Peyer's patch (tissue), 4 donors: ENCODE data around the gene C7orf57. TPM values are rescaled to one million over a fixed set of nuclear protein-coding genes. Genes with fewer than 3 reads are reported as not detected.

Source experiments
- DNase-seq, 3 donors: peaks; one replicate each; pipeline ENCODE4 v3.0.0-alpha.2; 2017 to 2019
- H3K27ac ChIP-seq, 4 donors: fragments of 200-600 bp; sonication (generic); one replicate each; pipeline ENCODE4 v1.5.1; 2016 to 2019
- H3K27me3 ChIP-seq, 2 donors: fragments of 200-600 bp; sonication (generic); one replicate each; pipeline ENCODE4 v1.5.1; 2019
- H3K36me3 ChIP-seq, 3 donors: fragments of 200-600 bp; sonication (generic); one replicate each; pipeline ENCODE4 v1.5.1; 2016 to 2019
- H3K4me1 ChIP-seq, 4 donors: fragments of 200-600 bp; sonication (generic); one replicate each; pipeline ENCODE4 v1.5.1; 2016 to 2019
- H3K4me3 ChIP-seq, 4 donors: fragments of 200-600 bp; sonication (generic); 1 replicate in 3 of 4; 2 replicates in 1 of 4; pipeline ENCODE4 v1.5.1; 2016 to 2019; ENCODE audit warnings: mild to moderate bottlenecking in 1 of 4
- H3K9me3 ChIP-seq, 4 donors: fragments of 200-600 bp; sonication (generic); one replicate each; pipeline ENCODE4 v1.5.1; 2016 to 2019; ENCODE audit warnings: mild to moderate bottlenecking in 1 of 4
- POLR2A ChIP-seq, 2 donors: fragments of 450-650 bp; IDR thresholded peaks; one replicate each; pipeline ENCODE4 v1.5.1; 2017; ENCODE audit warnings: antibody characterized with exemption in 2 of 2, mild to moderate bottlenecking in 2 of 2, moderate library complexity in 2 of 2
- total RNA-seq, 4 donors: library from RNA; depleted of rRNA; stranded (reverse); fragments of >200 nt; gene quantifications; one replicate each; pipeline ENCODE4 v1.1.0, GENCODE V29; 2016
- TF ChIP-seq, protein P1 (sequence below), 6 experiments: fragments of 450-650 bp in 4 of 6; fragments of 200-600 bp in 2 of 6; sonication (generic) in 1 of 6; IDR thresholded peaks; one replicate each; pipeline ENCODE4 v1.5.1; 2017 to 2019; ENCODE audit warnings: antibody characterized with exemption in 6 of 6, mild to moderate bottlenecking in 3 of 6, moderate library complexity in 1 of 6

Gene C7orf57
- total RNA-seq, 4 donors from 2014 or later: not detected

DNA sequence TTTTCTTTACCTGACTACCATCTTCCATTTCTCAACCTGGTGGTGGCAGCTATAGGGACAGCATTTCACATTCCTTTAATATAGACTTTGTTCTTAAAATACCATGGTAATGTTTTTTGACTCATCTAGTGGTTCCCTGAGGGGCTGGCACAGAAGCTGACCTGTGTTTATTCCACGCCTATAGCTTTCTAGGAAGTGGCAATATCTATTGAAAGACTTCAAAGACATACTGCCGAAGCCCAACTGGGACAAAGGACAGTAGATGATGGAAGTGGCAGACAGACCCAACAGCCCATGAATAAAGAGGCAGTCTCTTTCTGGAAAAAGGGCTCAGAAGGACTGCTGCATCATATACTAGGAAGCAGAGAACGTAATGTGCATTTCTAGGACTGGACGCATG, 17.7 kb upstream of the C7orf57 start:
- no peaks in the 10 kb centered on the region for H3K4me1 ChIP-seq
- TF ChIP-seq POLR2A (IDR thresholded peaks at IDR 0.05): no peak
- TF ChIP-seq, protein P1, sequence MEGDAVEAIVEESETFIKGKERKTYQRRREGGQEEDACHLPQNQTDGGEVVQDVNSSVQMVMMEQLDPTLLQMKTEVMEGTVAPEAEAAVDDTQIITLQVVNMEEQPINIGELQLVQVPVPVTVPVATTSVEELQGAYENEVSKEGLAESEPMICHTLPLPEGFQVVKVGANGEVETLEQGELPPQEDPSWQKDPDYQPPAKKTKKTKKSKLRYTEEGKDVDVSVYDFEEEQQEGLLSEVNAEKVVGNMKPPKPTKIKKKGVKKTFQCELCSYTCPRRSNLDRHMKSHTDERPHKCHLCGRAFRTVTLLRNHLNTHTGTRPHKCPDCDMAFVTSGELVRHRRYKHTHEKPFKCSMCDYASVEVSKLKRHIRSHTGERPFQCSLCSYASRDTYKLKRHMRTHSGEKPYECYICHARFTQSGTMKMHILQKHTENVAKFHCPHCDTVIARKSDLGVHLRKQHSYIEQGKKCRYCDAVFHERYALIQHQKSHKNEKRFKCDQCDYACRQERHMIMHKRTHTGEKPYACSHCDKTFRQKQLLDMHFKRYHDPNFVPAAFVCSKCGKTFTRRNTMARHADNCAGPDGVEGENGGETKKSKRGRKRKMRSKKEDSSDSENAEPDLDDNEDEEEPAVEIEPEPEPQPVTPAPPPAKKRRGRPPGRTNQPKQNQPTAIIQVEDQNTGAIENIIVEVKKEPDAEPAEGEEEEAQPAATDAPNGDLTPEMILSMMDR (IDR thresholded peaks at IDR 0.05): no peak
- no peak overlapping the region for H3K4me3 ChIP-seq
- no peaks in the 10 kb centered on the region for H3K9me3 ChIP-seq
- no peaks in the 10 kb centered on the region for H3K36me3 ChIP-seq
- no peaks in the 10 kb centered on the region for H3K27me3 ChIP-seq
- no peak for DNase-seq
- H3K27ac ChIP-seq: no peak overlapping the region

DNA sequence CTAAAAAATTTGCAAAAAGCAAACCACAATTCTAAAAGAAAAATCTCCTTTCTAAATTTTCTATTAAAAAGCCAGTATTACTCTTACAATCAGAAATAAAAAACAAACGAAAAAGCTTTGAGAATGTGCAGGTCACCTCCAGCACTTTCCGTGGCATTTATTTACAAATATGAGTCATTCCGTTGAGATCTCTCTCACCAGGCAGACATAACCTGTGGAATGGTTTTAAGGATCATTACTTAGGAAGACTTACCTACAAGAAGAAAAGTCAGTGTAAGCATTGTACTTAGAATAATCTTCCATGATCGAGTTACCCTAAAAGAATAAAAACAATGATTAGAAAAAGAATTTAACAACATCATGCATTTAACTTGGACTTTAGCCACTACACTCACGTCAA, 9.7 kb upstream of the C7orf57 start:
- TF ChIP-seq, protein P1 (IDR thresholded peaks at IDR 0.05): no peak
- TF ChIP-seq POLR2A (IDR thresholded peaks at IDR 0.05): no peak
- Histone ChIP-seq H3K36me3 (no peaks in the 10 kb centered on the region), H3K9me3 (no peaks in the 10 kb centered on the region), H3K4me3 (no peak overlapping the region), H3K4me1 (no peaks in the 10 kb centered on the region), H3K27me3 (no peaks in the 10 kb centered on the region), H3K27ac (no peak overlapping the region)
- DNase-seq: no peak

DNA sequence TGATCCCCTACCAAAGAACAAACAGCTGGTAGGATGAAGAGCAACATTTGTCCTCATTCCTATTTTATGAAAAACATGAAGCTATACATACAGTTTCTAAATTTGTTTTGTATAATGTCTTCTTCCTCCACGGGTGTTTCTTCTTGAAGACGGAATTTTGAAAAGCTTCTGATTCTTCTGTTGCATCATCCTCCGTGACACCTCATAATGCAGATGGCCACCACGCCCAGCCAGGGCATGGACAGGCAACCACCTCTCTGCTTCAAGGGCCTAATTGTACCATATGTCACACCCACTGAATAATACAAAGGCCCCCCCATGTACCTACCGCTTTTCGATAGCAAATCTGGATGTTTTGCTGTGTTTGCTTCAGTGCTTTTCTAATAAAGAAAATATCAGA, 6.4 kb upstream of the C7orf57 start, which contains the start of gene SUN3:
Gene SUN3, minus strand, starts transcription at position 170 of the 400 bp plus-strand sequence. Its CDS starts 169 bp downstream, at position 1.
- no peaks in the 10 kb centered on the region for H3K9me3 ChIP-seq
- no peak within 1 kb of the TSS for H3K4me3 ChIP-seq
- no peaks in the 10 kb centered on the region for H3K27me3 ChIP-seq
- no peak for DNase-seq
- no peak within 1 kb of the TSS for H3K27ac ChIP-seq
- H3K36me3 ChIP-seq: no peaks in the 10 kb centered on the region
- H3K4me1 ChIP-seq: no peaks in the 10 kb centered on the region
- no peak for TF ChIP-seq POLR2A (IDR thresholded peaks at IDR 0.05)
- TF ChIP-seq, protein P1 (IDR thresholded peaks at IDR 0.05): no peak

DNA sequence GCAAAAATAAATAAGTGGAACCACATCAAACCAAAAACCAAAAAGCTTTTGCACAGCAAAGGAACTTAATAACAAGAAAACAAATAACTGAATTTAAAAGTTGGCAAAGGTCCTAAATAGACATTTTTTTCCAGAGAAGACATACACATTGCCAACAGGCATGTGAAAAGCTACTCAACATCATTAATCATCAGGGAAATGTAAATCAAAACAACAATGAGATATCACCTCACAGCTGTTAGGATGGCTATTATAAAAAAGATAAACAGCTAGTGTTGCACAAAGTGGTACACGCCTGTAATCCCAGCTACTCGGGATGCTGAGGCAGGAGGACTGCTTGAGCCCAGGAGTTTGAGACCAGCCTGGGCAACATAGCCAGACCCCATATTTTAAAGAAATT, 4.2 kb upstream of the C7orf57 start:
- peaks cover 0 to 7% (median 6%) of the 10 kb centered on the region in 4 donors for H3K4me1 ChIP-seq
- TF ChIP-seq, protein P1 (IDR thresholded peaks at IDR 0.05): no peak
- no peak for TF ChIP-seq POLR2A (IDR thresholded peaks at IDR 0.05)
- no peaks in the 10 kb centered on the region for H3K9me3 ChIP-seq
- H3K36me3 ChIP-seq: no peaks in the 10 kb centered on the region
- no peak overlapping the region for H3K27ac ChIP-seq
- H3K27me3 ChIP-seq: no peaks in the 10 kb centered on the region
- H3K4me3 ChIP-seq: no peak overlapping the region
- DNase-seq: no peak

DNA sequence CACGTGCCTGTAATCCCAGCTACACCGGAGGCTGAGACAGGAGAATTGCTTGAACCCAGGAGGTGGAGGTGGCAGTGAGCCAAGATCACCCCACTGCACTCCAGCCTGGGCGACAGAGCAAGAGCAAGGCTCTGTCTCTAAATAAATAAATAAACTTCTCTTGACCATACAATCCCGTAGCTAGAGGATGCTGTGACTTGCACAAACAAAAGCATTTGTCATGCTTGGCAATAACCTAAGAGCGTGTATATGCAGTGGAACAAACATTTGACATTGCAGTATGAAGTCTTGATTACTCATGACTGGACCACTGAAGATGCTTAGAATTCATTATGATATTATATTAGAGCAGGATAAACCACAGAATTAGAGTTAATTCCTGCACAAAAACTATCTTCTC, 1.4 kb upstream of the C7orf57 start:
- no peak for DNase-seq
- no peak overlapping the region for H3K27ac ChIP-seq
- no peak overlapping the region for H3K4me3 ChIP-seq
- no peak for TF ChIP-seq POLR2A (IDR thresholded peaks at IDR 0.05)
- TF ChIP-seq, protein P1 (IDR thresholded peaks at IDR 0.05): no peak
- H3K9me3 ChIP-seq: no peaks in the 10 kb centered on the region
- no peaks in the 10 kb centered on the region for H3K36me3 ChIP-seq
- no peaks in the 10 kb centered on the region for H3K27me3 ChIP-seq
- peaks cover 0 to 10% (median 7%) of the 10 kb centered on the region in 4 donors for H3K4me1 ChIP-seq

DNA sequence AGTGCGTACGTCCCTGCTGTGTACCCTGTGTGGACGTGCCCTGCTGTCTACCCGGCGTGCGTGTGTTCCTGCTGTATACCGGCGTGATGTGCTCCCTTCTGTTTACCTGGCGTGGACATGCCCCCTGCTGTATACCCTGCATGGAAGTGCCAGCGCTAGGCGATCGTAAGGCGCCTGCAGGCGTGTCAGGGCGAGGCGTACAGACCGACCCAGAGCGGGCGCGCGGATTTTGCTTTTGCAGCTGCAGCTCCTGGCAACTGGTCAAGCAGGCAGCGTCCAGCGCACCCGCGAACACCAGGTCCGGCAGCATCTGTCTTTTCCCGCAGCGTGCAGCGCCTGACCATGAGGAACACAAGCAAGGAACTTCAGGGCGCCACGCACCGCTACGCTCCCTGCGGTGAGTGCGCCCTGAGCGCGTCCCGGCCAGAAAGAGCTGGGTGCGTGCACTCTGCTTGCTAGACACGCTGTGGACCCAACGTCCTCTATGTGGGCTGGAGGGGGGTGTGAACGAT, 680 bp downstream of the C7orf57 start:
- H3K4me3 ChIP-seq: peak overlapping the region; percentile 35 to 62 (median 60)

More for the DNA sequence above, 680 bp downstream of the C7orf57 start:
- TF ChIP-seq POLR2A (IDR thresholded peaks at IDR 0.05): no peak
- TF ChIP-seq, protein P1 (IDR thresholded peaks at IDR 0.05): no peak
- peaks cover 0 to 10% (median 7%) of the 10 kb centered on the region in 4 donors for H3K4me1 ChIP-seq
- no peaks in the 10 kb centered on the region for H3K9me3 ChIP-seq
- no peaks in the 10 kb centered on the region for H3K36me3 ChIP-seq
- peak in 1 of 3 donors; percentile 57 for DNase-seq
- H3K27ac ChIP-seq: no peak overlapping the region
- H3K27me3 ChIP-seq: no peaks in the 10 kb centered on the region
